GM23338 (cell line): Measurements from ENCODE around the gene OLIG1. TPM values are rescaled to one million over a fixed set of nuclear protein-coding genes. Genes with fewer than 3 reads are reported as not detected.

ENCODE experiments used
- ATAC-seq: fragments of 200-7000 bp; cut with Tn5 transposase; 3 replicates; pipeline ENCODE4 v1.9.1; 2020
- DNase-seq: peaks from one replicate; pipeline ENCODE4 v3.0.0-alpha.2; 2015; ENCODE audit warnings: low spot score
- H2AFZ ChIP-seq: fragments of 200-600 bp; sonication (generic); 2 replicates; pipeline ENCODE4 v1.8.0; 2016; ENCODE audit warnings: antibody characterized with exemption, mild to moderate bottlenecking, moderate library complexity
- H3F3A ChIP-seq: fragments of 200-600 bp; sonication (generic); replicated peaks from 2 replicates; pipeline ENCODE4 v1.8.0; 2017; ENCODE audit warnings: antibody characterized with exemption, mixed run types, low read depth
- H3K27ac ChIP-seq: fragments of 200-600 bp; sonication (generic); 2 replicates; pipeline ENCODE4 v1.6.1; 2016; ENCODE audit warnings: low read depth
- H3K27me3 ChIP-seq: fragments of 200-600 bp; sonication (generic); 2 replicates; pipeline ENCODE4 v1.8.0; 2016; ENCODE audit warnings: mild to moderate bottlenecking, mixed run types, moderate library complexity; ENCODE audit not compliant: insufficient read depth
- H3K36me3 ChIP-seq: fragments of 200-600 bp; sonication (generic); 2 replicates; pipeline ENCODE4 v1.8.0; 2016; ENCODE audit warnings: mild to moderate bottlenecking; ENCODE audit not compliant: insufficient read depth
- H3K4me1 ChIP-seq: fragments of 200-600 bp; sonication (generic); 2 replicates; pipeline ENCODE4 v1.8.0; 2016; ENCODE audit warnings: mild to moderate bottlenecking, moderate library complexity; ENCODE audit not compliant: insufficient read depth
- H3K4me2 ChIP-seq: fragments of 200-600 bp; sonication (generic); 2 replicates; pipeline ENCODE4 v1.7.1; 2017; ENCODE audit warnings: mixed run types
- H3K4me3 ChIP-seq: fragments of 200-600 bp; sonication (generic); 2 replicates; pipeline ENCODE4 v1.6.1; 2016; ENCODE audit warnings: mixed run types
- H3K79me2 ChIP-seq: fragments of 200-600 bp; sonication (generic); replicated peaks from 2 replicates; pipeline ENCODE4 v1.8.0; 2017; ENCODE audit warnings: mild to moderate bottlenecking; ENCODE audit not compliant: insufficient read depth
- H3K9me2 ChIP-seq: fragments of 200-600 bp; sonication (generic); 2 replicates; pipeline ENCODE4 v1.8.0; 2017; ENCODE audit not compliant: insufficient read depth
- H4K20me1 ChIP-seq: fragments of 200-600 bp; sonication (generic); replicated peaks from 2 replicates; pipeline ENCODE4 v1.8.0; 2017; ENCODE audit warnings: mild to moderate bottlenecking; ENCODE audit not compliant: insufficient read depth
- H3K27ac Mint-ChIP-seq: 2 replicates; pipeline ENCODE4 v1.8.0; 2020; ENCODE audit warnings: inconsistent platforms, mild to moderate bottlenecking, moderate library complexity, mixed read lengths
- H3K27me3 Mint-ChIP-seq: 3 replicates; pipeline ENCODE4 v1.8.0; 2022; ENCODE audit warnings: low read depth, mild to moderate bottlenecking, moderate library complexity, mixed read lengths, inconsistent platforms; ENCODE audit not compliant: insufficient read depth, poor library complexity
- H3K36me3 Mint-ChIP-seq: 3 replicates; pipeline ENCODE4 v1.8.0; 2021; ENCODE audit warnings: low read depth, mild to moderate bottlenecking, inconsistent platforms, moderate library complexity, mixed read lengths
- H3K4me1 Mint-ChIP-seq: 3 replicates; pipeline ENCODE4 v1.8.0; 2020; ENCODE audit warnings: mild to moderate bottlenecking, inconsistent platforms, mixed read lengths
- H3K4me3 Mint-ChIP-seq: 3 replicates; pipeline ENCODE4 v1.8.0; 2021; ENCODE audit warnings: moderate library complexity, mild to moderate bottlenecking, inconsistent platforms, mixed read lengths
- H3K9me3 Mint-ChIP-seq: 3 replicates; pipeline ENCODE4 v1.8.0; 2020; ENCODE audit warnings: moderate library complexity, mild to moderate bottlenecking, inconsistent platforms, mixed read lengths
- CREB1 ChIP-seq: fragments of 250-450 bp; sonication (Bioruptor Pico); IDR thresholded peaks from 2 replicates; pipeline ENCODE4 v1.5.0; 2020; ENCODE audit warnings: low read depth, mild to moderate bottlenecking, moderate library complexity
- EZH2 ChIP-seq: fragments of 200-600 bp; sonication (generic); IDR thresholded peaks from one replicate; pipeline ENCODE4 v1.8.0; 2017; ENCODE audit warnings: antibody characterized with exemption, mild to moderate bottlenecking, low read depth; ENCODE audit not compliant: unreplicated experiment
- EZH2phosphoT487 ChIP-seq: fragments of 200-600 bp; sonication (generic); IDR thresholded peaks from one replicate; pipeline ENCODE4 v1.8.1; 2018; ENCODE audit warnings: antibody characterized with exemption; ENCODE audit not compliant: unreplicated experiment
- JUNB ChIP-seq: IDR thresholded peaks from one replicate; pipeline ENCODE4 v1.6.1; 2016; ENCODE audit warnings: antibody characterized with exemption; ENCODE audit not compliant: unreplicated experiment
- NANOG ChIP-seq: IDR thresholded peaks from 2 replicates; pipeline ENCODE4 v1.6.1; 2016; ENCODE audit warnings: antibody characterized with exemption, borderline replicate concordance
- POLR2AphosphoS5 ChIP-seq: IDR thresholded peaks from 2 replicates; pipeline ENCODE4 v1.6.1; 2016; ENCODE audit warnings: antibody characterized with exemption, low read depth
- STAT1 ChIP-seq: IDR thresholded peaks from one replicate; pipeline ENCODE4 v1.6.1; 2016; ENCODE audit warnings: antibody characterized with exemption; ENCODE audit not compliant: unreplicated experiment
- ZNF114 ChIP-seq: fragments of 250-450 bp; sonication (Bioruptor Pico); IDR thresholded peaks from 2 replicates; pipeline ENCODE4 v1.5.0; 2020; ENCODE audit warnings: mild to moderate bottlenecking, moderate library complexity
- ZNF331 ChIP-seq: fragments of 250-450 bp; sonication (Bioruptor Pico); IDR thresholded peaks from 2 replicates; pipeline ENCODE4 v1.5.0; 2020; ENCODE audit warnings: low read depth, mild to moderate bottlenecking, moderate library complexity
- polyA plus RNA-seq: library from polyadenylated mRNA; unstranded; fragments of >200 nt; fragmentation: Nextera tagmentation; extraction: Ambion mirVana; gene quantifications from 2 replicates; pipeline ENCODE4 v1.2.1, GENCODE V29; 2016
- total RNA-seq: library from RNA; depleted of rRNA; stranded (reverse); fragments of >200 nt; shearing (Covaris generic); gene quantifications from 2 replicates; pipeline ENCODE4 v1.2.3, GENCODE V29; 2014
- TF ChIP-seq, protein P1 (sequence below): IDR thresholded peaks from one replicate; pipeline ENCODE4 v1.6.1; 2018; ENCODE audit warnings: antibody characterized with exemption; ENCODE audit not compliant: unreplicated experiment
- TF ChIP-seq, protein P2 (sequence below): IDR thresholded peaks from 2 replicates; pipeline ENCODE4 v1.6.1; 2016; ENCODE audit warnings: antibody characterized with exemption
- TF ChIP-seq, protein P3 (sequence below), 2 experiments: fragments of 200-600 bp in 1 of 2; sonication (generic) in 1 of 2; conservative IDR thresholded peaks; 2 replicates each; pipeline versions ENCODE4 v1.5.1 to v1.6.1; 2016 to 2017; ENCODE audit warnings: antibody characterized with exemption in 2 of 2, low read depth in 2 of 2, mild to moderate bottlenecking in 2 of 2, moderate library complexity in 1 of 2
- TF ChIP-seq, protein P4 (sequence below): fragments of 250-450 bp; sonication (Bioruptor Pico); IDR thresholded peaks from 2 replicates; pipeline ENCODE4 v1.5.0; 2020; ENCODE audit warnings: mild to moderate bottlenecking, moderate library complexity

OLIG1 gene
- total and polyA plus RNA-seq, 2 experiments from 2014 or later: 0.14 to 0.81 TPM

DNA sequence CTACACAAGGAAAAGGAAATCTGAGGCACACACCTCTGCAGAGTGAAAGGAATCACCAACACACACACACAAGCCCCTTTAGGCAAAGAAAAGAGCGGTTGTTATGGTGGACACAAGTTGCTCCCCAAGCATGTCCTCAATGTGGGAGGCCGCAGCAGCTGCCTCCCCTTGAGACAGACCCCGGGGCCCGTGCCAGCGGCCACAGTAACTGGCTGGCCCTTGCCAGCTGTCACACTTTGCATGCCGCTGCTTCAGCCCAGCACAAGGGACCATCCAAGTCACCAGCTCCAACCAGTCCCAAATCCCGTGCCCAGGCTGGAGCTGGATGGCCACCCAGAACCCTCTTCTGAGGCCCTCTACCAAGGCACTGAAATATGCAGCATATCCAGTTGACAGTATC, 2.9 kb upstream of the OLIG1 start:
- Mint-ChIP-seq H3K4me1 (peaks cover 28% of the 10 kb centered on the region), H3K9me3 (peaks cover 14% of the 10 kb centered on the region), H3K36me3 (peaks cover 7% of the 10 kb centered on the region), H3K4me3 (no peak overlapping the region), H3K27me3 (peaks cover 44% of the 10 kb centered on the region), H3K27ac (no peak overlapping the region)
- TF ChIP-seq EZH2 (no peak), NANOG (no peak), POLR2AphosphoS5 (no peak), ZNF331 (no peak), JUNB (no peak), ZNF114 (no peak), CREB1 (CRISPR knock-in tag) (no peak), STAT1 (no peak), EZH2phosphoT487 (no peak)
- TF ChIP-seq, protein P1, sequence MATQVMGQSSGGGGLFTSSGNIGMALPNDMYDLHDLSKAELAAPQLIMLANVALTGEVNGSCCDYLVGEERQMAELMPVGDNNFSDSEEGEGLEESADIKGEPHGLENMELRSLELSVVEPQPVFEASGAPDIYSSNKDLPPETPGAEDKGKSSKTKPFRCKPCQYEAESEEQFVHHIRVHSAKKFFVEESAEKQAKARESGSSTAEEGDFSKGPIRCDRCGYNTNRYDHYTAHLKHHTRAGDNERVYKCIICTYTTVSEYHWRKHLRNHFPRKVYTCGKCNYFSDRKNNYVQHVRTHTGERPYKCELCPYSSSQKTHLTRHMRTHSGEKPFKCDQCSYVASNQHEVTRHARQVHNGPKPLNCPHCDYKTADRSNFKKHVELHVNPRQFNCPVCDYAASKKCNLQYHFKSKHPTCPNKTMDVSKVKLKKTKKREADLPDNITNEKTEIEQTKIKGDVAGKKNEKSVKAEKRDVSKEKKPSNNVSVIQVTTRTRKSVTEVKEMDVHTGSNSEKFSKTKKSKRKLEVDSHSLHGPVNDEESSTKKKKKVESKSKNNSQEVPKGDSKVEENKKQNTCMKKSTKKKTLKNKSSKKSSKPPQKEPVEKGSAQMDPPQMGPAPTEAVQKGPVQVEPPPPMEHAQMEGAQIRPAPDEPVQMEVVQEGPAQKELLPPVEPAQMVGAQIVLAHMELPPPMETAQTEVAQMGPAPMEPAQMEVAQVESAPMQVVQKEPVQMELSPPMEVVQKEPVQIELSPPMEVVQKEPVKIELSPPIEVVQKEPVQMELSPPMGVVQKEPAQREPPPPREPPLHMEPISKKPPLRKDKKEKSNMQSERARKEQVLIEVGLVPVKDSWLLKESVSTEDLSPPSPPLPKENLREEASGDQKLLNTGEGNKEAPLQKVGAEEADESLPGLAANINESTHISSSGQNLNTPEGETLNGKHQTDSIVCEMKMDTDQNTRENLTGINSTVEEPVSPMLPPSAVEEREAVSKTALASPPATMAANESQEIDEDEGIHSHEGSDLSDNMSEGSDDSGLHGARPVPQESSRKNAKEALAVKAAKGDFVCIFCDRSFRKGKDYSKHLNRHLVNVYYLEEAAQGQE: no peak
- TF ChIP-seq, protein P2, sequence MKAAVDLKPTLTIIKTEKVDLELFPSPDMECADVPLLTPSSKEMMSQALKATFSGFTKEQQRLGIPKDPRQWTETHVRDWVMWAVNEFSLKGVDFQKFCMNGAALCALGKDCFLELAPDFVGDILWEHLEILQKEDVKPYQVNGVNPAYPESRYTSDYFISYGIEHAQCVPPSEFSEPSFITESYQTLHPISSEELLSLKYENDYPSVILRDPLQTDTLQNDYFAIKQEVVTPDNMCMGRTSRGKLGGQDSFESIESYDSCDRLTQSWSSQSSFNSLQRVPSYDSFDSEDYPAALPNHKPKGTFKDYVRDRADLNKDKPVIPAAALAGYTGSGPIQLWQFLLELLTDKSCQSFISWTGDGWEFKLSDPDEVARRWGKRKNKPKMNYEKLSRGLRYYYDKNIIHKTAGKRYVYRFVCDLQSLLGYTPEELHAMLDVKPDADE: no peak
- TF ChIP-seq, protein P3, sequence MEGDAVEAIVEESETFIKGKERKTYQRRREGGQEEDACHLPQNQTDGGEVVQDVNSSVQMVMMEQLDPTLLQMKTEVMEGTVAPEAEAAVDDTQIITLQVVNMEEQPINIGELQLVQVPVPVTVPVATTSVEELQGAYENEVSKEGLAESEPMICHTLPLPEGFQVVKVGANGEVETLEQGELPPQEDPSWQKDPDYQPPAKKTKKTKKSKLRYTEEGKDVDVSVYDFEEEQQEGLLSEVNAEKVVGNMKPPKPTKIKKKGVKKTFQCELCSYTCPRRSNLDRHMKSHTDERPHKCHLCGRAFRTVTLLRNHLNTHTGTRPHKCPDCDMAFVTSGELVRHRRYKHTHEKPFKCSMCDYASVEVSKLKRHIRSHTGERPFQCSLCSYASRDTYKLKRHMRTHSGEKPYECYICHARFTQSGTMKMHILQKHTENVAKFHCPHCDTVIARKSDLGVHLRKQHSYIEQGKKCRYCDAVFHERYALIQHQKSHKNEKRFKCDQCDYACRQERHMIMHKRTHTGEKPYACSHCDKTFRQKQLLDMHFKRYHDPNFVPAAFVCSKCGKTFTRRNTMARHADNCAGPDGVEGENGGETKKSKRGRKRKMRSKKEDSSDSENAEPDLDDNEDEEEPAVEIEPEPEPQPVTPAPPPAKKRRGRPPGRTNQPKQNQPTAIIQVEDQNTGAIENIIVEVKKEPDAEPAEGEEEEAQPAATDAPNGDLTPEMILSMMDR (conservative IDR thresholded peaks at IDR 0.05; ENCODE audit: low read depth in 2 of 2): no peak
- TF ChIP-seq, protein P4, sequence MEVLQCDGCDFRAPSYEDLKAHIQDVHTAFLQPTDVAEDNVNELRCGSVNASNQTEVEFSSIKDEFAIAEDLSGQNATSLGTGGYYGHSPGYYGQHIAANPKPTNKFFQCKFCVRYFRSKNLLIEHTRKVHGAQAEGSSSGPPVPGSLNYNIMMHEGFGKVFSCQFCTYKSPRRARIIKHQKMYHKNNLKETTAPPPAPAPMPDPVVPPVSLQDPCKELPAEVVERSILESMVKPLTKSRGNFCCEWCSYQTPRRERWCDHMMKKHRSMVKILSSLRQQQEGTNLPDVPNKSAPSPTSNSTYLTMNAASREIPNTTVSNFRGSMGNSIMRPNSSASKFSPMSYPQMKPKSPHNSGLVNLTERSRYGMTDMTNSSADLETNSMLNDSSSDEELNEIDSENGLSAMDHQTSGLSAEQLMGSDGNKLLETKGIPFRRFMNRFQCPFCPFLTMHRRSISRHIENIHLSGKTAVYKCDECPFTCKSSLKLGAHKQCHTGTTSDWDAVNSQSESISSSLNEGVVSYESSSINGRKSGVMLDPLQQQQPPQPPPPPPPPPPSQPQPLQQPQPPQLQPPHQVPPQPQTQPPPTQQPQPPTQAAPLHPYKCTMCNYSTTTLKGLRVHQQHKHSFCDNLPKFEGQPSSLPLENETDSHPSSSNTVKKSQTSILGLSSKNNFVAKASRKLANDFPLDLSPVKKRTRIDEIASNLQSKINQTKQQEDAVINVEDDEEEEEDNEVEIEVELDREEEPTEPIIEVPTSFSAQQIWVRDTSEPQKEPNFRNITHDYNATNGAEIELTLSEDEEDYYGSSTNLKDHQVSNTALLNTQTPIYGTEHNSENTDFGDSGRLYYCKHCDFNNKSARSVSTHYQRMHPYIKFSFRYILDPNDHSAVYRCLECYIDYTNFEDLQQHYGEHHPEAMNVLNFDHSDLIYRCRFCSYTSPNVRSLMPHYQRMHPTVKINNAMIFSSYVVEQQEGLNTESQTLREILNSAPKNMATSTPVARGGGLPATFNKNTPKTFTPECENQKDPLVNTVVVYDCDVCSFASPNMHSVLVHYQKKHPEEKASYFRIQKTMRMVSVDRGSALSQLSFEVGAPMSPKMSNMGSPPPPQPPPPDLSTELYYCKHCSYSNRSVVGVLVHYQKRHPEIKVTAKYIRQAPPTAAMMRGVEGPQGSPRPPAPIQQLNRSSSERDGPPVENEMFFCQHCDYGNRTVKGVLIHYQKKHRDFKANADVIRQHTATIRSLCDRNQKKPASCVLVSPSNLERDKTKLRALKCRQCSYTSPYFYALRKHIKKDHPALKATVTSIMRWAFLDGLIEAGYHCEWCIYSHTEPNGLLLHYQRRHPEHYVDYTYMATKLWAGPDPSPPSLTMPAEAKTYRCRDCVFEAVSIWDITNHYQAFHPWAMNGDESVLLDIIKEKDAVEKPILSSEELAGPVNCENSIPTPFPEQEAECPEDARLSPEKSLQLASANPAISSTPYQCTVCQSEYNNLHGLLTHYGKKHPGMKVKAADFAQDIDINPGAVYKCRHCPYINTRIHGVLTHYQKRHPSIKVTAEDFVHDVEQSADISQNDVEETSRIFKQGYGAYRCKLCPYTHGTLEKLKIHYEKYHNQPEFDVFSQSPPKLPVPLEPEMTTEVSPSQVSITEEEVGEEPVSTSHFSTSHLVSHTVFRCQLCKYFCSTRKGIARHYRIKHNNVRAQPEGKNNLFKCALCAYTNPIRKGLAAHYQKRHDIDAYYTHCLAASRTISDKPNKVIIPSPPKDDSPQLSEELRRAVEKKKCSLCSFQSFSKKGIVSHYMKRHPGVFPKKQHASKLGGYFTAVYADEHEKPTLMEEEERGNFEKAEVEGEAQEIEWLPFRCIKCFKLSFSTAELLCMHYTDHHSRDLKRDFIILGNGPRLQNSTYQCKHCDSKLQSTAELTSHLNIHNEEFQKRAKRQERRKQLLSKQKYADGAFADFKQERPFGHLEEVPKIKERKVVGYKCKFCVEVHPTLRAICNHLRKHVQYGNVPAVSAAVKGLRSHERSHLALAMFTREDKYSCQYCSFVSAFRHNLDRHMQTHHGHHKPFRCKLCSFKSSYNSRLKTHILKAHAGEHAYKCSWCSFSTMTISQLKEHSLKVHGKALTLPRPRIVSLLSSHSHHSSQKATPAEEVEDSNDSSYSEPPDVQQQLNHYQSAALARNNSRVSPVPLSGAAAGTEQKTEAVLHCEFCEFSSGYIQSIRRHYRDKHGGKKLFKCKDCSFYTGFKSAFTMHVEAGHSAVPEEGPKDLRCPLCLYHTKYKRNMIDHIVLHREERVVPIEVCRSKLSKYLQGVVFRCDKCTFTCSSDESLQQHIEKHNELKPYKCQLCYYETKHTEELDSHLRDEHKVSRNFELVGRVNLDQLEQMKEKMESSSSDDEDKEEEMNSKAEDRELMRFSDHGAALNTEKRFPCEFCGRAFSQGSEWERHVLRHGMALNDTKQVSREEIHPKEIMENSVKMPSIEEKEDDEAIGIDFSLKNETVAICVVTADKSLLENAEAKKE (CRISPR knock-in tag): no peak
- Histone ChIP-seq H3K27me3 (peaks cover 88% of the 10 kb centered on the region), H3K27ac (no peak overlapping the region), H3F3A (0 out of 2 replicates have a peak, but pooled peaks cover 11% of the 10 kb centered on the region), H3K4me3 (no peak overlapping the region), H3K4me2 (no peak overlapping the region), H3K79me2 (no peaks in the 10 kb centered on the region), H3K36me3 (no peaks in the 10 kb centered on the region), H4K20me1 (no peaks in the 10 kb centered on the region; the same call in 1 of the 2 replicates), H3K4me1 (peaks cover 14% of the 10 kb centered on the region; the same call in 1 of the 2 replicates), H3K9me2 (no peaks in the 10 kb centered on the region), H2AFZ (no peak overlapping the region)
- ATAC-seq (no peak), DNase-seq (no peak)
